CD4-positive, alpha-beta T cell treated with Interleukin-4 for 1 hour (primary cell): ENCODE results near the gene DHRS4.
"Not testable (repeated sequence)": the region's sequence is repeated elsewhere in the genome, so short reads cannot be mapped to it uniquely, and the experiment has no call there.

Source experiments
- DNase-seq, 2 donors: peaks; one replicate each; pipeline ENCODE4 v3.0.0-alpha.2; 2020 to 2022

Gene DHRS4

GRCh38 chr14:23941230-23941629 is 12.3 kb upstream of the DHRS4 start:
- no peak for DNase-seq

GRCh38 chr14:23941669-23942068 is 11.9 kb upstream of the DHRS4 start:
- no peak for DNase-seq

GRCh38 chr14:23942587-23942986 is 11.0 kb upstream of the DHRS4 start:
- DNase-seq = no peak

DNA sequence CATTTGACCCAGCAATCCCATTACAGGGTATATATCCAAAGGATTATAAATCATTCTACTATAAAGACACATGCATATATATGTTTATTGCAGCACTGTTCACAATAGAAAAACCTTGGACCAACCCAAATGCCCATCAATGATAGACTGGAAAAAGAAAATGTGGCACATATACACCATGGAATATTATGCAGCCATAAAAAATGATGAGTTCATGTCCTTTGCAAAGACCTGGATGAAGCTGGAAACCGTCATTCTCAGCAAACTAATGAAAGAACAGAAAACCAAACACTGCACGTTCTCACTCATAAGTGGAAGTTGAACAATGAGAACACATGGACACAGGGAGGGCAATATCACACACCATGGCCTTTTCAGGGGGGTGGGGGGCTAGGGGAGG is 4.5 kb upstream of the DHRS4 start:
- DNase-seq = not testable (repeated sequence)

DNA sequence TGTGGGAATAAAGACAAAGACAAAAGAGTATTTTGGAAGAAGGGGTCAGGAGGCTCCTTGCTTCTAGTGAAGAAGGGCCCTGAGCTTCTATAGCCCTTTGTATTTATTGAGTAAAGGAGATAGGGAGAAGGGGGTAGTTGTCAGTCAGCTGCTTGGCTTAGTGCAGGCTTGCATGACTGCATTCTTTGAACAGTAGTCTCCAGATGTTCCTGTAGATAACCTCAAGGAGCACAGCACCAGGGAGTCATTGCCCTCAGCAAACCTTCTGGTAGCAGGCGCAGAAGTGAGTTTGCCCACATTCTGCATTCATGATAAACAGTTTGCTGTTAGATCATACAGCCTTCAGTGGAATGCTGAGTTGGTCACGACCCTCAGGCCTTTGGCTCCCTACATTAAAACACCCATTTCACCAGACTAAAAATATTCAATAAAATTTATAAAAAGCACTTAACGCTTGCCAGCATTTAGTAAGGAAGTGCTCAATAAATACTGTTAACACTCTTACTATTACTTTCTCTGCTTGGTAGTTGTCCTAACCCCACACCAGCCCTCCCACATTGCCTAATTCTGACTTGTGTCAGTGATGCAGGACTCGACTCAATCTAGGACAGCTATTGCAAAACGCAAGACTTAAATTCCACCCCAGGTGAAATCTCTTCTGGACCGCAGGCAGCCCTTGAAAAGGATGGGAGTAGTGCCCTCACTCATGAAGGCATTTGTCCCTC is 3.0 kb upstream of the DHRS4 start:
- no peak for DNase-seq

DNA sequence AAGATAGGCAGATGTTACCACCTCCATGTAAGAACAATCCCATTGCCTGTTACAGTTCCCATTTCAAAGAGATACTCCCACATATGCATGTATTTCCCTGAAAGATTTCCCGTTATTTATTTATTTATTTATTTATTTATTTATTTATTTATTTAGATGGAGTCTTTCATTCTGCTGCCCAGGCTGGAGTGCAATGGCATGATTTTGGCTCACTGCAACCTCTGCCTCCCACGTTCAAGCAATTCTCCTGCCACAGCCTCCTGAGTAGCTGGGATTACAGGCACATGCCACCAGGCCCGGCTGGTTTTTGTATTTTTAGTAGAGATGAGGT is 2.5 kb upstream of the DHRS4 start:
- not testable (repeated sequence) for DNase-seq

- no peak for DNase-seq
Measured at GRCh38 chr14:23951590-23952201, 1.9 kb upstream of the DHRS4 start.

GRCh38 chr14:23953116-23953463 is 480 bp upstream of the DHRS4 start:
- not testable (repeated sequence) for DNase-seq

DNA sequence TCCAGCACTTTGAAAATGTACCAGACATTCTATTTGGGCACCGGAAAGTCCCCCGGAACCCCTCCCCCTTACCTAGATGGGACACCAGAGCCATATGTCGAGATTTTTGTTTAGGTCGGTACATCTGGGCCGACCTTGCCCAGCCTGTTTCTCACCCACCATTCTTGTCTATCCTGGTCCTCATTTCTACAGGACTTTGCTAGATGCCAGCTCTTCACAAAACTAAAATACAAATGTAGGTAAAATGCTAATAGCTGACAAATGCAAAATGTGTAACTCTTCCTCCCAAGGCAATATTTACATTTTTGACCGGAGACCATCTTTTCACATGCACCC is 677 bp downstream of the DHRS4 start:
- not testable (repeated sequence) for DNase-seq

DNA sequence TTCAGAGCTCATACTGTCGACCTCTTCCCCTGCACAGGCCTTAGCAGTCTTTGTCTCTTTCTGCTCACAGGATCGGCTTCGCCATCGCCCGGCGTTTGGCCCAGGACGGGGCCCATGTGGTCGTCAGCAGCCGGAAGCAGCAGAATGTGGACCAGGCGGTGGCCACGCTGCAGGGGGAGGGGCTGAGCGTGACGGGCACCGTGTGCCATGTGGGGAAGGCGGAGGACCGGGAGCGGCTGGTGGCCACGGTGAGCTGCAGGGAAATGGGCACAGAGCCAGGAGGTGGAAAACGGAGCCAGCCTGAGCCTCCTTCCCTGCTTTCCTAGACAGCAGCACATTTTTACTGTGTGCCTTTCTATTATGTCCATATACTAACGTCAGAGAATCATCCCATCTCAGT is 1.4 kb downstream of the DHRS4 start:
- DNase-seq = not testable (repeated sequence)

- DNase-seq = not testable (repeated sequence)
Measured at GRCh38 chr14:23955811-23956210, 2.2 kb downstream of the DHRS4 start.

- DNase-seq = not testable (repeated sequence)
Measured at GRCh38 chr14:23957913-23958569, 4.5 kb downstream of the DHRS4 start.

GRCh38 chr14:23960899-23961298 is 7.3 kb downstream of the DHRS4 start:
- DNase-seq = not testable (repeated sequence)

- not testable (repeated sequence) for DNase-seq
Measured at GRCh38 chr14:23961704-23962103, 8.1 kb downstream of the DHRS4 start.

- DNase-seq = not testable (repeated sequence)
Measured at GRCh38 chr14:23969130-23969480, 15.5 kb downstream of the DHRS4 start.

- peak; percentile 41 to 57 for DNase-seq
Measured at GRCh38 chr14:23969481-23970282, 16.1 kb downstream of the DHRS4 start.

DNA sequence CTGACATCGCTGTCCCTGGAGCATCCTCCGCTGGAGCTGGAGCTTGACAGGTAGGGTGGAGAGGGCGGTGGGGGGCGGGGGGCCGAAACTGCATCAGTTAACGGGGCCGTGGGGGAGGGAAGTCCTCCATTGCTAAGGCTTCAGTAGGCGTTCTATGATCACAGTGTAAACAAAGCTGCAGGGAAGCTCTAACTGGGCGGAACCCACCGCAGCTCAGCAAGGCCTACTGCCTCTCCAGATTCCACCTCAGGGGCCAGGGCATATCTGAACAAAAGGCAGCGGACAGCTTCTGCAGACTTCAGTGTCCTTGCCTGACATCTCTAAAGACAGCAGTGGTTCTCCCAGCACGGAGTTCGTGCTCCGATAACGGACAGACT is 16.7 kb downstream of the DHRS4 start:
- DNase-seq = not testable (repeated sequence)

DNA sequence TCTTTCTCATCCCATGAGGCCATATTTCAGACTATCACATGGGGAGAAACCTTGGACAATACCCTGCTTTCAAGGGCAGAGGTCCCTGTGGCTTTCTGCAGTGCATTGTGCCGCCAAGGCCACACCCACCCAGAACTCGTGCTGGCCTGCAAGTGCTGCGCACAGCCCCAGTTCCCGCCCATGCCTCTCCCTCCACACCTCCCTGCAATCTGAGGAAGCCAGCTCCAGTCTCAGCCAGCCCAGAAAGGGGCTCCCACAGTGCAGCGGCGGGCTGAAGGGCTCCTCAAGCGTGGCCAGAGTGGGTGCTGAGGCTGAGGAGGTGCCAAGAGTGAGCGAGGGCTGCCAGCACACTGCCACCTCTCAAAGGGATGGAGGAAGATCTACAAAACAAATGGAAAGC is 19.6 kb downstream of the DHRS4 start:
- DNase-seq = not testable (repeated sequence)

DNA sequence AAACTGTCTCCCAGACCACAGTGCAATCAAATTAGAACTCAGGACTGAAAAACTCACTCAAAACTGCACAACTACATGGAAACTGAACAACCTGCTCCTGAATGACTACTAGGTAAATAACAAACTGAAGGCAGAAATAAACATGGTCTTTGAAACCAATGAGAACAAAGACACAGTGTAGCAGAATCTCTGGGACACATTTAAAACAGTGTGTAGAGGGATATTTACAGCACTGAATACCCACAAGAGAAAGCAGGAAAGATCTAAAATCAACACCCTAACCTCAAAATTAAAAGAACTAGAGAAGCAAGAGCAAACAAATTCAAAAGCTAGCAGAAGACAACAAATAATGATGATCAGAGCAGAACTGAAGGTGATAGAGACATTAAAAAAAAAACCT is 20.5 kb downstream of the DHRS4 start:
- DNase-seq = not testable (repeated sequence)

DNA sequence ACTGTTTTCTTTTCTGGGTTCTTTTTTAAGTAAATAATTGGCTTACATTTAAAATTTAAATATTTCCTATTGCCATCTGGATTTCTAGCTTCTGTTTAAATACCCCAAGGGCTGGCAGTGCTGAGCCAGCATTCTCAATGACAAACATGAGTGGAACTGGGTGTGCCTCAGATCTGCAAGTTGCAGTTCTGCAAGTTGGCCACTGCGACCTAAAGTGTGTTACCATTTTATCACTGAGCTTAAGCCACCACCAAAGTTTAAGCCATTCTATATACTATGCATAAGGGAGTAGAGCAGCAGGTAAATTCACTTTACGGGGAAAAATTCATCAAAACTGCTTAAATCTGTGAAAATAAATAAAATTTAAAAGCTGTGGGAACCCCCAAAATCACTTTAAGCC is 23.6 kb downstream of the DHRS4 start:
- DNase-seq = not testable (repeated sequence)

DNA sequence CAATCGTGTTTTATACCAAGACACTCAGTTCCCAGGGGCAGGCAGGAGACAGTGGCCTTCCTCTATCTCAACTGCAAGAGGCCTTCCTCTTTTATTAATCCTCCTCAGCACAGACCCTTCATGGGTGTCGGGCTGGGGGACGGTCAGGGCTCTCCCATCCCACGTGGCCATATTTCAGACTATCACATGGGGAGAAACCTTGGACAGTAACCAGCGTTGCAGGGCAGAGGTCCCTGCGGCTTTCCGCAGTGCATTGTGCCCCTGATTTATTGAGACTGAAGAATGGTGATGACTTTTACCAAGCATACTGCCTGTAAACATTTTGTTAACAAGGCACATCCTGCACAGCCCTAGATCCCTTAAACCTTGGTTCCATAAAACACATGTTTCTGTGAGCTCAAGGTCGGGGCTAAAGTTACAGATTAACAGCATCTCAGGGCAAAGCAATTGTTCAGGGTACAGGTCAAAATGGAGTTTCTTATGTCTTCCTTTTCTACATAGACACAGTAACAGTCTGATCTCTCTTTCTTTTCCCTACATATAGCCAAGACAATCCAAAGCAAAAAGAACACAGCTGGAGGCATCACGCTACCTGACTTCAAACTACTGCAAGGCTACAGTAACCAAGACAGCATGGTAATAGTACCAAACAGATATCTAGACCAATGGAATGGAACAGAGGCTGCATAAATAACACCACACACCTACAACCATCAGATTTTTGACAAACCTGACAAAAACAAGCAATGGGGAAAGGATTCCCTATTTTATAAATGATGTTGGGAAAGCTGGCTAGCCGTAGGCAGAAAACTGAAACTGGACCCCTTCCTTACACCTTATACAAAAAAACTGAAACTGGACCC is 28.6 kb downstream of the DHRS4 start:
- not testable (repeated sequence) for DNase-seq

DNA sequence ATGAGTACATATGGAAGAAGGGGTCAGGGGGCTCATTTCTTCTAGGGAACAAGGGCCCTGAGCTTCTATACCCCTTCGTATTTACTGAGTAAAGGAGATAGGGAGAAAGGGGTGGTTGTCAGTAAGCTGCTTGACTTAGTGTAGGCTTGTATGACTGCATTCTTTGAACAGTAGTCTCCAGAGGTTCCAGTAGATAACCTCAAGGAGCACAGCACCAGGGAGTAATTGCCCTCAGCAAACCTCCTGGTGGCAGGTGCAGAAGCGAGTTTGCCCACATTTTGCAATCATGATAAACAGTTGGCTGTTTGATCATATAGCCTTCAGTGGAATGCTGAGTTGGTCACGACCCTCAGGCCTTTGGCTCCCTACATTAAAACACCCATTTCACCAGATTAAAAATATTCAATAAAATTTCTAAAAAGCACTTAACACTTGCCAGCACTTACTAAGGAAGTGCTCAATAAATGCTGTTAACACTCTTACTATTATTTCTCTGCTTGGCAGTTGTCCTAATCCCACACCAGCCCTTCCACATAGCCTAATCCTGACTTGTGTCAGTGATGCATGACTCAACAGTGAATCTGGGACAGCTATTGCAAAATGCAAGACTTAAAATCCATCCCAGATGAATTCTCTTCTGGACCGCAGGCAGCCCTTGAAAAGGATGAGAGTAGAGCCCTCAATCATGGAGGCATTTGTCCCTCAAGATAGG is 31.5 kb downstream of the DHRS4 start:
- no peak for DNase-seq
